ENCODE data around the gene IER3.

The IER3 gene

GRCh38 chr6:30780642-30780920 is 36.2 kb upstream of the IER3 start:
- Histone ChIP-seq H3K36me3 (ENCODE audit: low read depth) (no peaks in the 10 kb centered on the region), H3K9me3 (ENCODE audit: severe bottlenecking) (no peaks in the 10 kb centered on the region), H3K4me1 (ENCODE audit: insufficient read depth, poor library complexity, severe bottlenecking) (peaks cover 34% of the 10 kb centered on the region), H3K27me3 (ENCODE audit: insufficient read depth, poor library complexity, severe bottlenecking) (no peaks in the 10 kb centered on the region), H3K4me3 (ENCODE audit: severe bottlenecking) (no peak overlapping the region), H3K27ac (ENCODE audit: poor library complexity, severe bottlenecking) (peak overlapping the region; percentile 99)
- DNase-seq (ENCODE audit: low spot score) (no peak), ATAC-seq (ENCODE audit: low read depth) (no peak)
- TF ChIP-seq CTCF (IDR thresholded peaks at IDR 0.05; ENCODE audit: poor library complexity, severe bottlenecking) = no peak

- no peak for TF ChIP-seq CTCF (IDR thresholded peaks at IDR 0.05; ENCODE audit: poor library complexity, severe bottlenecking)
- H3K9me3 ChIP-seq (ENCODE audit: severe bottlenecking) = no peaks in the 10 kb centered on the region
- no peaks in the 10 kb centered on the region for H3K36me3 ChIP-seq (ENCODE audit: low read depth)
- ATAC-seq (ENCODE audit: low read depth) (no peak), DNase-seq (ENCODE audit: low spot score) (no peak)
- peak overlapping the region; percentile 99 for H3K27ac ChIP-seq (ENCODE audit: poor library complexity, severe bottlenecking)
- H3K4me1 ChIP-seq (ENCODE audit: insufficient read depth, poor library complexity, severe bottlenecking) = peaks cover 39% of the 10 kb centered on the region
- no peaks in the 10 kb centered on the region for H3K27me3 ChIP-seq (ENCODE audit: insufficient read depth, poor library complexity, severe bottlenecking)
- H3K4me3 ChIP-seq (ENCODE audit: severe bottlenecking) = no peak overlapping the region
Measured at GRCh38 chr6:30779850-30780641, 35.7 kb upstream of the IER3 start.

GRCh38 chr6:30778001-30778635 is 33.8 kb upstream of the IER3 start:
- no peak overlapping the region for H3K4me3 ChIP-seq (ENCODE audit: severe bottlenecking)
- no peaks in the 10 kb centered on the region for H3K9me3 ChIP-seq (ENCODE audit: severe bottlenecking)
- DNase-seq (ENCODE audit: low spot score) (no peak), ATAC-seq (ENCODE audit: low read depth) (no peak)
- peaks cover 35% of the 10 kb centered on the region for H3K4me1 ChIP-seq (ENCODE audit: insufficient read depth, poor library complexity, severe bottlenecking)
- H3K27ac ChIP-seq (ENCODE audit: poor library complexity, severe bottlenecking) = peak overlapping the region; percentile 45
- TF ChIP-seq CTCF (IDR thresholded peaks at IDR 0.05; ENCODE audit: poor library complexity, severe bottlenecking) = no peak
- H3K27me3 ChIP-seq (ENCODE audit: insufficient read depth, poor library complexity, severe bottlenecking) = no peaks in the 10 kb centered on the region
- no peaks in the 10 kb centered on the region for H3K36me3 ChIP-seq (ENCODE audit: low read depth)

GRCh38 chr6:30777155-30777485 is 32.8 kb upstream of the IER3 start:
- no peaks in the 10 kb centered on the region for H3K27me3 ChIP-seq (ENCODE audit: insufficient read depth, poor library complexity, severe bottlenecking)
- H3K9me3 ChIP-seq (ENCODE audit: severe bottlenecking) = no peaks in the 10 kb centered on the region
- peak overlapping the region; percentile 45 for H3K27ac ChIP-seq (ENCODE audit: poor library complexity, severe bottlenecking)
- DNase-seq (ENCODE audit: low spot score) (no peak), ATAC-seq (ENCODE audit: low read depth) (no peak)
- no peaks in the 10 kb centered on the region for H3K36me3 ChIP-seq (ENCODE audit: low read depth)
- H3K4me3 ChIP-seq (ENCODE audit: severe bottlenecking) = no peak overlapping the region
- peaks cover 25% of the 10 kb centered on the region for H3K4me1 ChIP-seq (ENCODE audit: insufficient read depth, poor library complexity, severe bottlenecking)
- no peak for TF ChIP-seq CTCF (IDR thresholded peaks at IDR 0.05; ENCODE audit: poor library complexity, severe bottlenecking)
